CD4-positive, alpha-beta T cell (primary cell): ENCODE results near the gene CPED1. TPM values are rescaled to one million over a fixed set of nuclear protein-coding genes. Genes with fewer than 3 reads are reported as not detected.

ENCODE experiments used
- ATAC-seq: fragments of 200-7000 bp; cut with Tn5 transposase; one replicate; pipeline ENCODE4 v1.10.0; 2022; ENCODE audit warnings: mild to moderate bottlenecking; ENCODE audit not compliant: poor library complexity
- CTCF ChIA-PET: fragments of 350-600 bp; sonication (Branson Sonifier 250); formaldehyde crosslinking; loops from one replicate; lab custom pipeline; 2021; ENCODE audit warnings: antibody characterized with exemption, inconsistent platforms; lab: Charles Lee
- POLR2A ChIA-PET: fragments of 350-600 bp; sonication (Branson Sonifier 250); formaldehyde crosslinking; loops from one replicate; lab custom pipeline; 2021; ENCODE audit warnings: antibody characterized with exemption, inconsistent platforms; lab: Charles Lee
- DNase-seq, 14 experiments: peaks; one replicate each; pipeline ENCODE4 v3.0.0-alpha.2; 2013 to 2020; ENCODE audit warnings: mixed read lengths in 2 of 14
- H3K27ac ChIP-seq, 2 donors: one replicate each; pipeline versions ENCODE4 v1.5.1 to v1.7.0; 2013; ENCODE audit warnings: low read length in 2 of 2, low read depth in 1 of 2, mild to moderate bottlenecking in 1 of 2
- H3K27me3 ChIP-seq, 2 experiments: 1 replicate in 1 of 2; 2 replicates in 1 of 2; pipeline versions ENCODE4 v1.6.1 to v1.7.0; 2013; ENCODE audit warnings: low read length in 2 of 2, control low read depth in 1 of 2, mild to moderate bottlenecking in 1 of 2, moderate library complexity in 1 of 2; ENCODE audit not compliant: insufficient read depth in 2 of 2, control insufficient read depth in 1 of 2
- H3K36me3 ChIP-seq: one replicate; pipeline ENCODE4 v1.6.1; 2013; ENCODE audit warnings: low read length, control low read depth; ENCODE audit not compliant: insufficient read depth
- H3K4me1 ChIP-seq: one replicate; pipeline ENCODE4 v1.6.1; 2013; ENCODE audit warnings: low read length, control low read depth; ENCODE audit not compliant: insufficient read depth
- H3K4me3 ChIP-seq: one replicate; pipeline ENCODE4 v1.5.1; 2013; ENCODE audit warnings: mild to moderate bottlenecking, low read length, moderate library complexity
- H3K9me3 ChIP-seq, 2 experiments: 1 replicate in 1 of 2; 2 replicates in 1 of 2; pipeline versions ENCODE4 v1.6.1 to v1.7.0; 2013; ENCODE audit warnings: low read length in 2 of 2, mild to moderate bottlenecking in 2 of 2, control low read depth in 1 of 2, moderate library complexity in 1 of 2; ENCODE audit not compliant: control insufficient read depth in 1 of 2, insufficient read depth in 1 of 2
- H3K27ac Mint-ChIP-seq: one replicate; pipeline ENCODE4 v1.8.0; 2020; ENCODE audit warnings: mixed read lengths
- H3K27me3 Mint-ChIP-seq: one replicate; pipeline ENCODE4 v1.8.0; 2021; ENCODE audit warnings: mixed read lengths
- H3K36me3 Mint-ChIP-seq: one replicate; pipeline ENCODE4 v1.8.0; 2021; ENCODE audit warnings: low read depth, mixed read lengths
- H3K4me1 Mint-ChIP-seq: one replicate; pipeline ENCODE4 v1.8.0; 2021; ENCODE audit warnings: low read depth, mixed read lengths
- H3K4me3 Mint-ChIP-seq: one replicate; pipeline ENCODE4 v1.8.0; 2020; ENCODE audit warnings: mild to moderate bottlenecking, mixed read lengths
- H3K9me3 Mint-ChIP-seq: one replicate; pipeline ENCODE4 v1.8.0; 2020; ENCODE audit warnings: mixed read lengths
- CTCF ChIP-seq: fragments of 200-600 bp; IDR thresholded peaks from one replicate; pipeline ENCODE4 v1.8.0; 2022; ENCODE audit warnings: antibody characterized with exemption, mild to moderate bottlenecking
- intact Hi-C, 2 experiments: fragments of 100-400 bp; cut with DNase I in 1 of 2; cut with micrococcal nuclease in 1 of 2; formaldehyde crosslinking; loops; one replicate each; pipeline versions ENCODE4 v1.15.1 to v1.9.0; 2023 to 2025; cut with DNase I, micrococcal nuclease
- total RNA-seq, 174 experiments: library from RNA in 2 of 174; stranded (reverse) in 2 of 174; gene quantifications; one replicate each; pipeline ENCODE4 v1.2.3 and lab custom pipeline; 2021 to 2026

Gene CPED1
- total RNA-seq, 2 experiments from 2014 or later: 0.08 to 0.19 TPM

GRCh38 chr7:121079425-121080169, 91.1 kb downstream of the CPED1 start:
- TF ChIP-seq CTCF: no peak
- DNase-seq (no peak), ATAC-seq (no peak)
- Histone ChIP-seq H3K4me1 (no peaks in the 10 kb centered on the region), H3K9me3 (no peaks in the 10 kb centered on the region), H3K4me3 (no peak overlapping the region), H3K27ac (no peak overlapping the region), H3K27me3 (no peaks in the 10 kb centered on the region), H3K36me3 (no peaks in the 10 kb centered on the region)
- intact Hi-C loops: loop anchor here (5.0 kb wide), 2 partner anchors 277 to 287 kb away; no protein-coding TSS in a partner anchor
- Mint-ChIP-seq H3K27me3 (peaks cover 31% of the 10 kb centered on the region), H3K9me3 (no peaks in the 10 kb centered on the region), H3K36me3 (no peaks in the 10 kb centered on the region), H3K4me1 (no peaks in the 10 kb centered on the region), H3K27ac (no peak overlapping the region), H3K4me3 (no peak overlapping the region)
- POLR2A ChIA-PET: no interaction called here
- CTCF ChIA-PET: no interaction called here

- H3K9me3 Mint-ChIP-seq: no peaks in the 10 kb centered on the region
- H3K4me3 Mint-ChIP-seq: no peak overlapping the region
- Histone ChIP-seq H3K4me3 (no peak overlapping the region), H3K27me3 (no peaks in the 10 kb centered on the region), H3K9me3 (no peaks in the 10 kb centered on the region), H3K36me3 (no peaks in the 10 kb centered on the region), H3K27ac (no peak overlapping the region), H3K4me1 (no peaks in the 10 kb centered on the region)
- H3K27me3 Mint-ChIP-seq: peaks cover 25% of the 10 kb centered on the region
- no peak overlapping the region for H3K27ac Mint-ChIP-seq
- intact Hi-C loops: loop anchor here (5.0 kb wide), 2 partner anchors 278 to 288 kb away; no protein-coding TSS in a partner anchor
- ChIA-PET CTCF (interaction anchor here (1.2 to 2.3 kb wide), 3 partner anchors 20 to 93 kb away, joined by 3 to 14 read pairs (median 4); no protein-coding TSS in a partner anchor), POLR2A (interaction anchor here (1.2 to 1.5 kb wide), 2 partner anchors 15 to 84 kb away, joined by 4 to 5 read pairs; no protein-coding TSS in a partner anchor)
- DNase-seq (no peak), ATAC-seq (no peak)
- no peak for TF ChIP-seq CTCF
- no peaks in the 10 kb centered on the region for H3K4me1 Mint-ChIP-seq
- H3K36me3 Mint-ChIP-seq: no peaks in the 10 kb centered on the region
Measured at GRCh38 chr7:121080257-121080912, 91.9 kb downstream of the CPED1 start.

GRCh38 chr7:121080913-121081326, 92.4 kb downstream of the CPED1 start:
- Histone ChIP-seq H3K4me1 (no peaks in the 10 kb centered on the region), H3K9me3 (no peaks in the 10 kb centered on the region), H3K27ac (no peak overlapping the region), H3K27me3 (peaks cover 0 to 4% of the 10 kb centered on the region in 2 experiments), H3K4me3 (no peak overlapping the region), H3K36me3 (no peaks in the 10 kb centered on the region)
- TF ChIP-seq CTCF: no peak
- Mint-ChIP-seq H3K9me3 (no peaks in the 10 kb centered on the region), H3K4me1 (no peaks in the 10 kb centered on the region), H3K4me3 (no peak overlapping the region), H3K27ac (no peak overlapping the region), H3K36me3 (no peaks in the 10 kb centered on the region), H3K27me3 (peaks cover 25% of the 10 kb centered on the region)
- POLR2A ChIA-PET: interaction anchor here (1.2 to 1.5 kb wide), 2 partner anchors 15 to 85 kb away, joined by 4 to 5 read pairs; no protein-coding TSS in a partner anchor
- CTCF ChIA-PET: interaction anchor here (0.8 to 2.3 kb wide), 5 partner anchors 14 to 95 kb away, joined by 3 to 14 read pairs (median 4); no protein-coding TSS in a partner anchor
- intact Hi-C loops: loop anchor here (1.0 to 5.0 kb wide), 4 partner anchors 94 to 289 kb away; no protein-coding TSS in a partner anchor
- ATAC-seq (no peak), DNase-seq (no peak)
